Kidney epithelial cell (primary cell): Measurements from ENCODE around the gene SLC12A3. TPM values are rescaled to one million over a fixed set of nuclear protein-coding genes. Genes with fewer than 3 reads are reported as not detected.
"Not testable (repeated sequence)": the region's sequence is repeated elsewhere in the genome, so short reads cannot be mapped to it uniquely, and the experiment has no call there.

Source experiments
- DNase-seq: peaks from one replicate; pipeline ENCODE4 v3.0.0-alpha.2; 2010; ENCODE audit warnings: low read depth
- H3K27me3 ChIP-seq: 2 replicates; pipeline ENCODE4 v1.6.0; 2011; ENCODE audit warnings: low read length; ENCODE audit not compliant: control insufficient read depth, insufficient read depth
- H3K36me3 ChIP-seq: 2 replicates; pipeline ENCODE4 v1.5.1; 2011; ENCODE audit warnings: low read length; ENCODE audit not compliant: control insufficient read depth, insufficient read depth
- H3K4me3 ChIP-seq: 2 replicates; pipeline ENCODE4 v1.5.1; 2011; ENCODE audit warnings: low read depth, mild to moderate bottlenecking, control low read depth, low read length
- total RNA-seq: library from RNA; depleted of rRNA; stranded (reverse); fragments of >200 nt; gene quantifications from 2 replicates; pipeline ENCODE4 v1.2.3, GENCODE V29; 2015
- TF ChIP-seq, protein P1 (sequence below): IDR thresholded peaks from 2 replicates; pipeline ENCODE4 v1.5.1; 2011; ENCODE audit warnings: mild to moderate bottlenecking, moderate library complexity, low read length, control low read depth, inconsistent platforms; ENCODE audit not compliant: insufficient read depth, poor library complexity, severe bottlenecking

Gene SLC12A3
- total RNA-seq, 1 donor from 2014 or later = 0.08 TPM

GRCh38 chr16:56932721-56933619 is 68.0 kb downstream of the SLC12A3 start:
- H3K27me3 ChIP-seq = no peaks in the 10 kb centered on the region
- H3K4me3 ChIP-seq = peak overlapping the region; percentile 99
- DNase-seq = no peak
- TF ChIP-seq, protein P1, sequence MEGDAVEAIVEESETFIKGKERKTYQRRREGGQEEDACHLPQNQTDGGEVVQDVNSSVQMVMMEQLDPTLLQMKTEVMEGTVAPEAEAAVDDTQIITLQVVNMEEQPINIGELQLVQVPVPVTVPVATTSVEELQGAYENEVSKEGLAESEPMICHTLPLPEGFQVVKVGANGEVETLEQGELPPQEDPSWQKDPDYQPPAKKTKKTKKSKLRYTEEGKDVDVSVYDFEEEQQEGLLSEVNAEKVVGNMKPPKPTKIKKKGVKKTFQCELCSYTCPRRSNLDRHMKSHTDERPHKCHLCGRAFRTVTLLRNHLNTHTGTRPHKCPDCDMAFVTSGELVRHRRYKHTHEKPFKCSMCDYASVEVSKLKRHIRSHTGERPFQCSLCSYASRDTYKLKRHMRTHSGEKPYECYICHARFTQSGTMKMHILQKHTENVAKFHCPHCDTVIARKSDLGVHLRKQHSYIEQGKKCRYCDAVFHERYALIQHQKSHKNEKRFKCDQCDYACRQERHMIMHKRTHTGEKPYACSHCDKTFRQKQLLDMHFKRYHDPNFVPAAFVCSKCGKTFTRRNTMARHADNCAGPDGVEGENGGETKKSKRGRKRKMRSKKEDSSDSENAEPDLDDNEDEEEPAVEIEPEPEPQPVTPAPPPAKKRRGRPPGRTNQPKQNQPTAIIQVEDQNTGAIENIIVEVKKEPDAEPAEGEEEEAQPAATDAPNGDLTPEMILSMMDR = no peak
- peaks cover under 1% of the 10 kb centered on the region for H3K36me3 ChIP-seq

GRCh38 chr16:56933828-56934598 is 69.0 kb downstream of the SLC12A3 start:
- peaks cover 6% of the 10 kb centered on the region for H3K36me3 ChIP-seq
- TF ChIP-seq, protein P1 = no peak
- H3K4me3 ChIP-seq = peak overlapping the region; percentile 99
- DNase-seq = no peak
- no peaks in the 10 kb centered on the region for H3K27me3 ChIP-seq

GRCh38 chr16:56934599-56935145 is 69.7 kb downstream of the SLC12A3 start:
- not testable (repeated sequence) for H3K27me3 ChIP-seq, DNase-seq, H3K36me3 ChIP-seq
- H3K4me3 ChIP-seq = peak overlapping the region; percentile 99

- Histone ChIP-seq H3K36me3 (peaks cover 9% of the 10 kb centered on the region), H3K4me3 (peak overlapping the region; percentile 5)
- TF ChIP-seq, protein P1 = no peak
Observed at GRCh38 chr16:56935201-56935600, 70.2 kb downstream of the SLC12A3 start.

DNA sequence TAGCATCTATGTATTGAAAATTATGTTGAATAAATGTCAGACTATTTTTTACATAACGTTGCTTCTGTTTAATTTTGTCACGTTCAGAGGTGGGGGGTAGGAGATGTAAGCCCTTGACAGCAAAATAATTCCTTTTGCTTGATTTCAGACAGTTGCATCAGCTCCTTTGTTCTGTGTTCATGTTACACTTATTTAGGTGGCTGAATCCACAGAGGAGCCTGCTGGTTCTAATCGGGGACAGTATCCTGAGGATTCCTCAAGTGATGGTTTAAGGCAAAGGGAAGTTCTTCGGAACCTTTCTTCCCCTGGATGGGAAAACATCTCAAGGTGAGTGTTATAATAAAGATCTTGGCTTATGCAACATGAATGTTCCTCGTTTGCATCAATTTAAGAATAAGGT is 71.5 kb downstream of the SLC12A3 start:
- Histone ChIP-seq H3K36me3 (peaks cover 9% of the 10 kb centered on the region), H3K4me3 (no peak overlapping the region), H3K27me3 (no peaks in the 10 kb centered on the region)
- no peak for DNase-seq
- TF ChIP-seq, protein P1 = no peak

More at GRCh38 chr16:56935201-56935600, 70.2 kb downstream of the SLC12A3 start:
- H3K27me3 ChIP-seq = no peaks in the 10 kb centered on the region
- DNase-seq = no peak

DNA sequence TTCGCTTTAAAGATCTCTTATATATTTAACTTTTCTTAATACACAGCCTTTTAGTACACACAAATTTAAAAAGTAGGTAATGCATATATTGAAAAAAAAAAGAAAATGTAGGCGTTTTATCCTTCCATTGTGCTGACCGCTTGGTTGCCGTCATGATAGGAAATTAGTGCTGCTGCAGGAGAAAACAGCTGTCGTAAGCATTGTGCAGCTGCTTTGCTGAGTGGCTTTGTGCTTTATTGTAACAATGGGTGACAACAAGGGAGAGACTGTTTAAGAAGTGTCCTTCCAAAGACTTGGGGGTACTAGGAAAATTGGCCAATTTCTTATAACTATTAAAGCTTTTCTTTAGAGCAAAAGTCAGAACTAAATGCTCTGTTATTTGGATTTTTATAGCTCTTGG is 71.9 kb downstream of the SLC12A3 start:
- TF ChIP-seq, protein P1 = no peak
- no peak overlapping the region for H3K4me3 ChIP-seq
- peaks cover 11% of the 10 kb centered on the region for H3K36me3 ChIP-seq
- no peak for DNase-seq
- no peaks in the 10 kb centered on the region for H3K27me3 ChIP-seq
